Activated CD4-positive, alpha-beta T cell treated with anti-CD3 and anti-CD28 coated beads for 1 hour (primary cell): ENCODE results near the gene CAMK1D.

Experiments used
- DNase-seq: peaks from one replicate; pipeline ENCODE4 v3.0.0-alpha.2; 2020

CAMK1D gene

DNA sequence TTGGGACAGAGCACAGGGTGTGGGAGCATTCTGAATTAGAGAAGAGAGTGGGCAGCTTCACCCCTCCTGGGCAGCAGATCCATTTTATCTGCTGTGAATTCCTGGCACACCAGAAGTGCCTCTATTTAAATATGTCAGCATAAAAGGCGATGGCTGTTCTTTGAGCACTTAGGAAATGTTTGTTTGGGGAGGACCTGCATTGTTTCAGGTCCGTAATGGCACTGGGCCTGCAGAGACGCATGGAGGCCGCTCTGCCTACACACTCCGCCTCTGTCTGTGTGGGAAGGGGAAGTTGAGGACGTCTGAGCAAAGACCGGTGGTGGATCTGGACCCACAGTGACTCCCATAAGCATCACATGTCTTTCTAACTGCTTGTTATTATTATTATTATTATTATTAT, 253.2 kb downstream of the CAMK1D start:
- no peak for DNase-seq

GRCh38 chr10:12603766-12604470, 254.6 kb downstream of the CAMK1D start:
- no peak for DNase-seq

- DNase-seq: peak; percentile 28
Observed at GRCh38 chr10:12605580-12606405, 256.4 kb downstream of the CAMK1D start.

GRCh38 chr10:12606461-12606860, 257.1 kb downstream of the CAMK1D start:
- DNase-seq: no peak

DNA sequence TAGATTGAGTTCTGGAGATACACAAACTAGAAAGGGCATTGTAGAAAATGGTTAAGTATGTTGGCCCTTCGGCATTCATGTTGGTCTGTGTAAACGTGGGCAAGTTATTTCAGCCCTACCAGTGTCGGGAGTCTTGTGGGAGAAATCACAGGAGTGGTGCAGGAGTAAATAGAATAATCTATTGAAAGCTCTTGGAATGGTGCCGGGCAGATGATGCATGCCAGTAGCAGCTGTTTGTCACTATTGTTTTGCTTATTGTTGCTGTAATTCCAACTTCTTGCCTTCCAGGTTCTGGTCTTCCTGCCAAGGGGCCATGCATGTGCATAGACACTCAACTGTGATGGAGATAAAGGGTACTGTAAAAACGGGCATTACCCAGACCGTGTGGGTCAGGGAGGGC, 259.4 kb downstream of the CAMK1D start:
- no peak for DNase-seq

- no peak for DNase-seq
Observed at GRCh38 chr10:12609435-12609834, 260.1 kb downstream of the CAMK1D start.

GRCh38 chr10:12613136-12613535, 263.8 kb downstream of the CAMK1D start:
- DNase-seq: no peak

DNA sequence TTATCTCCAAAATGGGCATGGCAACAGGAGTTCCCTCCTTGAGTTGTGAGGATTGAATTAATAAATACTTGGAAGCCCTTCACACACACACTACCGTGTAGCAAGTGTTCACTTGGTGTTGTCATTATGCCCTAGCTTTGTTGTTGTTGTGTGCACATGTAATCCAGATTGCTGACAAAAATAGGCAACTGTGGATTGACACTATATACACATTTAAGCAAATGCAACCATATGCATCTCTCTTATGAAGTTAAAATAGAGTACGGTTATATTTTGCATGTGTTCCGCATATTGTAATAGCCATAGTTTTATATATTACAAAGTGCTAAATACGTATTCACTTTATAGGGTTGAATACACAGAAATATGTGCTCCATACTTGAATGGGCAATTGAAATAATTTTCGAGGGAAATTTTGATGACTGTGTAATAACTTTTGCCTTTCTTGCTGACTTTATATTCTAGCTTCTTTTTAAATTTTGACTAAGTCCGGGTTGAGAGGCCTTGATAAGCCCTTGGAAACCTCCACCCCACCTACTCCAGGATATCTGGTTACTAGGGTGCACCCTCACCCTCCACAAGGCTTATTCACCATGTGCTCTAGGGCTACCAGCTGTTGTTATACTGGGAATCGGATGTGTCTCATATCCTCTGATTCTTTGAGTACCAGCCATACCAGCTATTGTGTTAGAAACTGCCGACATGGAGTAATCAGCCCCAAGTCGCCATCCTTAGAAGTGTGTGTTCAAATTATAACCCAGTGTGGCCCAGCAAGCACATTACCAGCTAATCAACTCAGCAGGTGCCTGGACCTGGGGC, 265.0 kb downstream of the CAMK1D start:
- no peak for DNase-seq

DNA sequence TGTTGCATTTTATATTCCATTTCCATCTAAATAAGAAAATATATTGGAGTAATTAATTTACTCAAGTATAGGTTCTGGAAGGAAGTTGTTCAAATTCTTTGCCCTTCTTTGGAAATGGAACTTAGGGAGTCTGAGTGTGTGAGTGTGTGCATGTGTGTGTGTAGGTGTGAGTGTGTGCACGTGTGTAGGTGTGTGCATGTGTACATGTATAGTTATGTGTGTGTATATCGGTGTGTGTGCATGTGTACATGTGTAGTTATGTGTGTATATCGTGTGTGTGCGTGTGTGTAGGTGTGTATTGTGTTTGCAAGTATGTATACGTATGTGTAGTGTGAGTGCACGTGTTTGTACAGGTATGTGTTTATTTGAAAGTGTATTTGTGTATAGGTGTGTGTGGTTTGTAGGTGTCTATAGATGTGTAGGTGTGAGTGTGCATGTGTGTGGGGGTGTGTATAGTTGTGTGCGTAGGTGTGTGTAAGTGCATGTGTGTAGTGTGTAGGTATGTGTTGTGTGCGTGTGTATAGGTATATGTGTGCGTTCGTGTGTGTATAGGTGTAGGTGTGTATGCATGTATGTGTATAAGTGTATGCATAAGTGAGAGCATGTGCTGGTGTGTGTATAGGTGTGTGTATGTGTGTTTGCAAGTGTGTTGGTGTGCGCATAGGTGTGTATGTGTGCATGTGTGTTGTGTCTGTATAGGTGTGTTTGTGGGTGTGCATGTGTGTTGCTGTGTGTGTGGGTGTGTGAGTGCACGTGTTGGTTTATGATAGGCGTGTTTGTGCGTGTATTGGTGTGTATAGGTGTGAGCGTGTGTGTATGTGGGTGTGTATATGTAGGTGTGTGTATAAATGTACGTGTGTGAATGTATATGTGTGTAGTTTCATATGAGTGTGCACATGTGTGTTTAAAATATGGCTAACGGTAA, 266.2 kb downstream of the CAMK1D start:
- DNase-seq: no peak

GRCh38 chr10:12617191-12618175, 268.1 kb downstream of the CAMK1D start:
- no peak for DNase-seq

- DNase-seq: no peak
Observed at GRCh38 chr10:12622016-12622415, 272.7 kb downstream of the CAMK1D start.

DNA sequence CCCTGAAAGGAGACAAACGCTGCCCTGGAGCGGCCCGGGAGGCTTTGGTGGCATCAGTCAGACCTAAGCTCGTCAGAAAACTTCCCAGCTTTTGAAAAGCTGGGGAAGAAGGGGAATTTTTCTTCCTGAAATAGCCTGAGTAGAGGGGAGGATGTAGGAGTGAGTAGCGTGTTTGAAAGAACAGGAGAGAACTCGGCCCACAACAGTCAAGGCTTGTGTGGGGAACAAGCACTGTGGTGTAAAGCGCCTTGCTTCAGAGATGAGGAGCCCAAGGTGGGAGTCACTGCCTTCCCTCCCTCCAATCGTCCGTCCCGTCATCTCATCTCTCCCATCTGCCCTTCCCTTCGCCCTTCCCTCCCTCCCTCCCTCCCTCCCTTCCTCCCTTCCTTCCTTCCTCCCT, 273.3 kb downstream of the CAMK1D start:
- no peak for DNase-seq

GRCh38 chr10:12625393-12626023, 276.2 kb downstream of the CAMK1D start:
- DNase-seq: no peak

GRCh38 chr10:12628153-12628552, 278.8 kb downstream of the CAMK1D start:
- no peak for DNase-seq

DNA sequence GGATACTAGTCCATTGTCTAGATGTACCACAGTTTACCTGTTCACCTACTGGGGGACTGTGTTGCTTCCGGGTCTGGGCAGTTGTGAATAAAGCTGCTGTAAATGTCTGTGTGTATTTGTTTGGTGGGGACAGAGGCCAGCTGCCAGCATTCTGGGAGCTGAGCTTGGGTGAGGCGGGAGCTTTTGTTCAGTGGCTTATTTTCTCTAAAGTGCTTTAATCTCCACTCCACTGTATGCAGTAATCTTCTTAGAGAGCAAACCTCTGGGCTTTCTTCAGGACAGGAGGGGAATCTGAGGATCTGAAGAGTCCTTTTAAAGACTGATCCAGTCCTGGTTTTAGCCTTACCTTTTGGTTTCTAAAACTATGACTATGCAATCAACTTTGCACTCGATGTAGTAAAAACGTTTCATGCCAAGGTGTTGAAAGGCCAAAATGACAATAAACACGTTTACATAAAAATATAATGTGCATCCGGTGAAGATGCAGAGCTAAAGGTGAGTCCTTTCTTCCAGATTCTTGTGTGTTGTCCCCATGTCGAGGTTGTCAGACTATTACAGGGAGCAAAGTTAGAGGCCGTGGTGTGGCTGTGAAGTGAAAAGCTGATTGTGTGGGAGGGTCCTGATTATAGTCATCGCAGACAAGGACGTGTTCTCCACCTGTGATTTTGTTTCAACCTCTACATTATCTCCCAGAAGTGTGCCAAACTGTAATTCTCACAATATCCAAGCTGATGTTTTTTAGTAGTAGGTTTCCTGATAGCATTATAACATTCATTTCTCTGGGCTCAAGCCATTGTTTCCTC, 279.8 kb downstream of the CAMK1D start:
- no peak for DNase-seq

- DNase-seq: no peak
Observed at GRCh38 chr10:12629767-12630165, 280.4 kb downstream of the CAMK1D start.

DNA sequence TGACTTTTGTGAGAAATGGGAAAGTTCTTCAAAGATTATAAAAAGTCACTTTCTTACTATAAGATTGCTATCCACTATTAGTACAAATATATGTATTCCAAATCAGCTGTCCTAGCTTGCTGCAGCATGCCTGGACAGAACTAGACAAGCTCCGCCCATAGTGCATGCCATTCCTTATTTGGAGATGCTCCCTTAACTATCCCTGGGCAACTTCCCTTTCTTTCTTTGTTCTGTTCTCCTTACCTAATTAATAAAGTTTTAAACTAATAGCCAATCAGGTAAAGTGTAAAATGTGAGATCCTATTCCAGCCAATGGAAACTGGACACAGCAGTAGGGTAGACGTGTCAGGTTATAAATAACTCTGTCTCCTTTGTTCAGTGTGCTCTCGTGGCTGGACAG, 281.9 kb downstream of the CAMK1D start:
- no peak for DNase-seq

DNA sequence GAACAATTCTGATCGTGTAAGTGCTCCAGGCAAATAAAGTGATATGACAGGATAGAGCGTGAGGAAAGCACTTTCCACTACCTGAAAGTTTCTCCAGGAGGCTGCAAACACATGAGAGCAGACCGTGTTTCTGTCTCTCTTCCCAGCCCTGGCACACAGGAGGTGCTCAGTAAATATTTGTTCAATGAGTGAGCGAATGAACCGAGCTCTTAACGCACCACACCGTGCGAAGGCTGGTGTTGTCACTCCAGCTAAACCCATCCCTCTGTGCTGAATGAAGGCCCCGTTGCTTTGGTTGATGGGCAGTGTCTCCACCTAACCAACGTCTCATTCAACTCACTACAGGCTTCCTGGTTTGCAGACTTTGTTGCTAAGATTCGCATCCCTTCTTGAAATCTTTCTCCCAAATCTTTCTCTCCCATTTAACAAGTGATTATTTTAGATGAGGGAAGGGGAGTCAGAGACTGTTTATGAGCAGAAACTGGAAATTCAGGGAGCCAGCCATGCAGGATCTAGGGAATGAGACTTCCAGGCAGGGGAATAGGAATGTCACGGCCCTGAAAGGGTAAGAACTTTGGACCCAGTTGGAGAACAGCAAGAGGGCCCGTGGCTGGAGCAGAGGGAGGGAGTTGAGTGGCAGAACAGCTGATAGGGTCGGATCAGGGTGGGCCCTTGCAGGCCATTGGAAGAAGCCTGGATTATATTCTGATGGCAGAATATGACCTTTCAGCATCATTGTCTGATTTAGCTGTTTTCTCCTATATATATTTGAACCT, 282.6 kb downstream of the CAMK1D start:
- no peak for DNase-seq
